Caco-2 (cell line): ENCODE measurements around the gene TTLL11. TPM values are rescaled to one million over a fixed set of nuclear protein-coding genes. Genes with fewer than 3 reads are reported as not detected.
"Not testable (repeated sequence)": the region's sequence is repeated elsewhere in the genome, so short reads cannot be mapped to it uniquely, and the experiment has no call there.

Source experiments
- BruUV-seq: library from RNA; stranded (reverse); fragments of 400-500 nt; replicated peaks from 2 replicates; lab custom pipeline; 2021; lab: Mats Ljungman, UMichigan
- CTCF ChIA-PET: fragments of 300-600 bp; sonication (Branson Sonifier 250); formaldehyde crosslinking; loops from one replicate; lab custom pipeline; 2022; ENCODE audit warnings: antibody characterized with exemption; lab: Charles Lee
- POLR2A ChIA-PET: fragments of 300-600 bp; sonication (Branson Sonifier 250); formaldehyde crosslinking; loops from one replicate; lab custom pipeline; 2022; ENCODE audit warnings: antibody characterized with exemption; lab: Charles Lee
- DNase-seq, 2 experiments: peaks; one replicate each; pipeline versions ENCODE4 v3.0.0 to v3.0.0-alpha.2; 2020 to 2022
- H3K27me3 ChIP-seq: replicated peaks from 2 replicates; pipeline ENCODE4 v1.6.0; 2011; ENCODE audit warnings: low read length; ENCODE audit not compliant: control insufficient read depth, insufficient read depth
- H3K36me3 ChIP-seq: 2 replicates; pipeline ENCODE4 v1.5.1; 2011; ENCODE audit warnings: low read length; ENCODE audit not compliant: control insufficient read depth, insufficient read depth
- H3K4me1 ChIP-seq: fragments of 250-450 bp; sonication (Bioruptor Pico); 2 replicates; pipeline ENCODE4 v1.5.1; 2020; ENCODE audit warnings: mild to moderate bottlenecking
- H3K4me3 ChIP-seq: 2 replicates; pipeline ENCODE4 v1.5.1; 2011; ENCODE audit warnings: low read depth, mild to moderate bottlenecking, control low read depth, low read length
- H3K9me3 ChIP-seq: fragments of 250-450 bp; sonication (Bioruptor Pico); 2 replicates; pipeline ENCODE4 v1.5.1; 2020; ENCODE audit warnings: mild to moderate bottlenecking, moderate library complexity
- H3K27ac Mint-ChIP-seq: one replicate; pipeline ENCODE4 v1.8.0; 2022; ENCODE audit warnings: mixed read lengths; ENCODE audit not compliant: unreplicated experiment
- H3K27me3 Mint-ChIP-seq: one replicate; pipeline ENCODE4 v1.8.0; 2022; ENCODE audit warnings: mixed read lengths; ENCODE audit not compliant: insufficient read depth, unreplicated experiment
- H3K36me3 Mint-ChIP-seq: one replicate; pipeline ENCODE4 v1.8.0; 2022; ENCODE audit warnings: mild to moderate bottlenecking, mixed read lengths; ENCODE audit not compliant: insufficient read depth, unreplicated experiment
- H3K4me1 Mint-ChIP-seq: one replicate; pipeline ENCODE4 v1.8.0; 2022; ENCODE audit warnings: low read depth, mixed read lengths; ENCODE audit not compliant: unreplicated experiment
- H3K4me3 Mint-ChIP-seq: one replicate; pipeline ENCODE4 v1.8.0; 2022; ENCODE audit warnings: mild to moderate bottlenecking, moderate library complexity, mixed read lengths; ENCODE audit not compliant: unreplicated experiment
- H3K9me3 Mint-ChIP-seq: one replicate; pipeline ENCODE4 v1.8.0; 2022; ENCODE audit warnings: mixed read lengths; ENCODE audit not compliant: unreplicated experiment
- intact Hi-C: fragments of 100-400 bp; cut with micrococcal nuclease; formaldehyde crosslinking; loops from one replicate; pipeline ENCODE4 v1.10.0; 2022; ENCODE audit not compliant: unreplicated experiment
- total RNA-seq: library from RNA; stranded (reverse); gene quantifications from 2 replicates; pipeline ENCODE4 v1.2.3, GENCODE V29; 2022
- TF ChIP-seq, protein P1 (sequence below), 2 experiments: fragments of 200-600 bp in 1 of 2; IDR thresholded peaks; 1 replicate in 1 of 2; 2 replicates in 1 of 2; pipeline versions ENCODE4 v1.5.1 to v1.8.0; 2011 to 2022; ENCODE audit warnings: antibody characterized with exemption in 1 of 2, control low read depth in 1 of 2, inconsistent platforms in 1 of 2, low read depth in 1 of 2, low read length in 1 of 2, mild to moderate bottlenecking in 1 of 2, moderate library complexity in 1 of 2; ENCODE audit not compliant: insufficient read depth in 1 of 2, severe bottlenecking in 1 of 2, unreplicated experiment in 1 of 2

TTLL11 gene
- total RNA-seq, 1 experiment from 2014 or later = 4.4 TPM

DNA sequence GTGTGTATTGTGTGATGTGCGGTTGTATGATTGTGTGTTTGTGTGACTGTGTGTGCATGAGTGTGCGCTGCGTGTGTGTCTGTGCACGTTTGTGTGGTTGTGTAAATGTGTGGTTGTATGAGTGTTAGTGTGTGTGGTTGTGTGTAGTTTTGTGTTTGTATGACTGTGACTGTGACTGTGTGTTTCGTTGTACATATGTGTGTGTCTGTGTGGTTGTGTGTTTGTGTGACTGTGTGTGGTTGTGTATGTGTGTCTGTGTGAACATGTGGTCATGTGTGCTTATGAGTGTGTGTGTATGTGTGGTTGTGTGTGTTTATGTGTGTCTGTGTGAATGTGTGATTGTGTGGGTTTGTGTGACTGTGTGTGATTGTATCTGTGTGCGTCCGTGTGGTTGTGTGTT is 197.8 kb downstream of the TTLL11 start:
- Mint-ChIP-seq H3K4me3 (no peak overlapping the region), H3K4me1 (no peaks in the 10 kb centered on the region), H3K27ac (no peak overlapping the region), H3K27me3 (peaks cover 4% of the 10 kb centered on the region), H3K36me3 (peaks cover 5% of the 10 kb centered on the region), H3K9me3 (peaks cover 13% of the 10 kb centered on the region)
- Histone ChIP-seq H3K4me3 (no peak overlapping the region), H3K27me3 (no peaks in the 10 kb centered on the region), H3K36me3 (no peaks in the 10 kb centered on the region), H3K4me1 (no peaks in the 10 kb centered on the region), H3K9me3 (no peaks in the 10 kb centered on the region)
- CTCF ChIA-PET = no interaction called here
- POLR2A ChIA-PET = no interaction called here
- BruUV-seq = no TSS peak
- intact Hi-C loops = no loop called here
- TF ChIP-seq, protein P1, sequence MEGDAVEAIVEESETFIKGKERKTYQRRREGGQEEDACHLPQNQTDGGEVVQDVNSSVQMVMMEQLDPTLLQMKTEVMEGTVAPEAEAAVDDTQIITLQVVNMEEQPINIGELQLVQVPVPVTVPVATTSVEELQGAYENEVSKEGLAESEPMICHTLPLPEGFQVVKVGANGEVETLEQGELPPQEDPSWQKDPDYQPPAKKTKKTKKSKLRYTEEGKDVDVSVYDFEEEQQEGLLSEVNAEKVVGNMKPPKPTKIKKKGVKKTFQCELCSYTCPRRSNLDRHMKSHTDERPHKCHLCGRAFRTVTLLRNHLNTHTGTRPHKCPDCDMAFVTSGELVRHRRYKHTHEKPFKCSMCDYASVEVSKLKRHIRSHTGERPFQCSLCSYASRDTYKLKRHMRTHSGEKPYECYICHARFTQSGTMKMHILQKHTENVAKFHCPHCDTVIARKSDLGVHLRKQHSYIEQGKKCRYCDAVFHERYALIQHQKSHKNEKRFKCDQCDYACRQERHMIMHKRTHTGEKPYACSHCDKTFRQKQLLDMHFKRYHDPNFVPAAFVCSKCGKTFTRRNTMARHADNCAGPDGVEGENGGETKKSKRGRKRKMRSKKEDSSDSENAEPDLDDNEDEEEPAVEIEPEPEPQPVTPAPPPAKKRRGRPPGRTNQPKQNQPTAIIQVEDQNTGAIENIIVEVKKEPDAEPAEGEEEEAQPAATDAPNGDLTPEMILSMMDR (IDR thresholded peaks at IDR 0.05; ENCODE audit: insufficient read depth in 1 of 2, low read depth in 1 of 2, low read length in 1 of 2, severe bottlenecking in 1 of 2, unreplicated experiment in 1 of 2) = no peak
- DNase-seq = no peak

DNA sequence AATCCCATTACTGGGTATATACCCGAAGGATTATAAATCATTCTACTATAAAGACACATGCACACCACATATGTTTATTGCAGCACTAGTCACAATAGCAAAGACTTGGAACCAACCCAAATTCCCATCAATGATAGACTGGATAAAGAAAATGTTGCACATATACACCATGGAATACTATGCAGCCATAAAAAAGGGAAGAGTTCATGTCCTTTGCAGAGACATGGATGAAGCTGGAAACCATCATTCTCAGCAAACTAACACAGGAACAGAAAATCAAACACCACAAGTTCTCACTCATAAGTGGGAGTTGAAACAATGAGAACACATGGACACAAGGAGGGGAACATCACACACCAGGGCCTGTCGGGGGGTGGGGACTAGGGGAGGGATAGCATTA is 198.7 kb downstream of the TTLL11 start:
- DNase-seq, H3K4me3 ChIP-seq, H3K4me1 Mint-ChIP-seq, H3K27me3 Mint-ChIP-seq, H3K27me3 ChIP-seq, H3K9me3 ChIP-seq, BruUV-seq, H3K36me3 Mint-ChIP-seq, intact Hi-C loops, H3K4me3 Mint-ChIP-seq, H3K9me3 Mint-ChIP-seq, POLR2A ChIA-PET, H3K27ac Mint-ChIP-seq, H3K4me1 ChIP-seq, H3K36me3 ChIP-seq, CTCF ChIA-PET: not testable (repeated sequence)

DNA sequence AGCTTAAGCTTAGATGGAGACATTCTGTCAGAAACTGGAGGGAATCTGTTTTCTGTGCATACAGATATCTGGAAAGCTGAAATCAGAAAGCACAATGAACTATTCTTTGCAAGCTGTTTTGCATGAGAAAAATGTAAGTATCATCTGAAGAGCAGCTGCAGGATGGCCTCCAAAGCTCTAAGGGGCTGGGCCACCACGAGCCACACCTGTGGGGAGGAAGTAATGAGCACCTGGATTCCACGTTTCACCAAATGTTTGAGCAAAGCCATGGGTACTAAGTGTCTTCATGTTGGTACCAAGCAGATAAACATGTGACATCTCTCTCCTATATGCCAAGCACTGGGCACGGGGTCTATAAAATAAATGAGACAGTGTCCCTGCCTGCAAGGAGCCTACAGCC is 199.3 kb downstream of the TTLL11 start:
- DNase-seq = no peak
- ChIA-PET POLR2A (no interaction called here), CTCF (no interaction called here)
- H3K4me3 ChIP-seq = no peak overlapping the region
- no peak overlapping the region for H3K4me3 Mint-ChIP-seq
- no peaks in the 10 kb centered on the region for H3K27me3 ChIP-seq
- no peaks in the 10 kb centered on the region for H3K4me1 Mint-ChIP-seq
- no peak overlapping the region for H3K27ac Mint-ChIP-seq
- TF ChIP-seq, protein P1 (IDR thresholded peaks at IDR 0.05; ENCODE audit: insufficient read depth in 1 of 2, low read depth in 1 of 2, low read length in 1 of 2, severe bottlenecking in 1 of 2, unreplicated experiment in 1 of 2) = no peak
- intact Hi-C loops = no loop called here
- H3K9me3 ChIP-seq = no peaks in the 10 kb centered on the region
- H3K36me3 ChIP-seq = no peaks in the 10 kb centered on the region
- BruUV-seq = no TSS peak
- peaks cover 5% of the 10 kb centered on the region for H3K36me3 Mint-ChIP-seq
- H3K4me1 ChIP-seq = no peaks in the 10 kb centered on the region
- no peaks in the 10 kb centered on the region for H3K9me3 Mint-ChIP-seq
- peaks cover 5% of the 10 kb centered on the region for H3K27me3 Mint-ChIP-seq

DNA sequence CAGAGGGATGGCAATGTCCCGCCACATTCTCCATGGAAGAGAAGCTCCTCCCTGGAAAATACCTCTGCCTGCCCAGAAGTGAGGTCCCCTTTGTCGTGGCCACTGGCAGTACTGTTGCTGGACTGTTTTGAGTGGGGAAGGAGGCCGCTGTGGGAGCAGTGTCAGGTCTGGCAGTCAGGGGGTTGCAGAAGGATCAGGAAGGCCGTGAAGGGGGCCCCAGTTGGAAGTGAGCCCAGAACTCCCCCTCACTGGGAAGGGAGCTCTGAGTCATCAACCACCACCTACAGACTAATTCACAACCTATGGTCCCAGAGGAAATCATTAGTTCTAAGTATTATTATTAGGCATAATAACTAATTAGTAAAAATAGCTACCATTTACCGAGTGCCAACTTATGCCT is 200.4 kb downstream of the TTLL11 start:
- H3K36me3 ChIP-seq = no peaks in the 10 kb centered on the region
- no TSS peak for BruUV-seq
- intact Hi-C loops = no loop called here
- POLR2A ChIA-PET = no interaction called here
- Mint-ChIP-seq H3K36me3 (peaks cover 2% of the 10 kb centered on the region), H3K4me3 (no peak overlapping the region), H3K27me3 (peaks cover 5% of the 10 kb centered on the region), H3K4me1 (no peaks in the 10 kb centered on the region), H3K9me3 (no peaks in the 10 kb centered on the region), H3K27ac (no peak overlapping the region)
- CTCF ChIA-PET = no interaction called here
- H3K4me3 ChIP-seq = no peak overlapping the region
- DNase-seq = no peak
- no peaks in the 10 kb centered on the region for H3K27me3 ChIP-seq
- no peaks in the 10 kb centered on the region for H3K9me3 ChIP-seq
- TF ChIP-seq, protein P1 (IDR thresholded peaks at IDR 0.05; ENCODE audit: insufficient read depth in 1 of 2, low read depth in 1 of 2, low read length in 1 of 2, severe bottlenecking in 1 of 2, unreplicated experiment in 1 of 2) = no peak
- H3K4me1 ChIP-seq = no peaks in the 10 kb centered on the region
